ENCODE data around the gene COX15.
A peak's percentile ranks its signal among the peaks of the same experiment; 100 is the strongest.
"Not testable (repeated sequence)": the region's sequence is repeated elsewhere in the genome, so short reads cannot be mapped to it uniquely, and the experiment has no call there.

Gene COX15

GRCh38 chr10:99740260-99740659, 8.3 kb upstream of the COX15 start:
- peaks cover 72 to 86% of the 10 kb centered on the region in 2 experiments for H3K36me3 ChIP-seq (ENCODE audit: control insufficient read depth in 2 of 2, insufficient read depth in 1 of 2, low read length in 2 of 2)
- H3K4me1 ChIP-seq (ENCODE audit: control insufficient read depth, insufficient read depth, low read length): no peaks in the 10 kb centered on the region
- no peak overlapping the region for H3K27ac ChIP-seq (ENCODE audit: extremely low read depth, low read depth, low read length)
- TF ChIP-seq SETDB1 (IDR thresholded peaks at IDR 0.05; ENCODE audit: insufficient read length, low read length) (peak; percentile 96), HOXC10 (CRISPR knock-in tag; IDR thresholded peaks at IDR 0.05) (no peak), ZNF362 (tag by site-specific recombination; IDR thresholded peaks at IDR 0.05) (peak; percentile 59; the same call in 1 of the 2 replicates), PBX3 (CRISPR knock-in tag; IDR thresholded peaks at IDR 0.05) (no peak), ZNF558 (tag by site-specific recombination; IDR thresholded peaks at IDR 0.05) (peak; percentile 62; the same call in 1 of the 2 replicates), ZNF518A (tag by site-specific recombination; conservative IDR thresholded peaks at IDR 0.05; ENCODE audit: low read depth) (0 out of 2 replicates have a peak, but pooled peaks have one; percentile 25)
- ChIA-PET POLR2A (interaction anchor here (1.3 kb wide), 1 partner anchor 9 kb away, joined by 7 read pairs; the partner anchor contains the start of genes COX15 and CUTC), CTCF (interaction anchor here (2.9 kb wide), 1 partner anchor 8 kb away, joined by 9 read pairs; the partner anchor contains the start of genes COX15 and CUTC)
- H3K4me3 ChIP-seq (ENCODE audit: low read depth, low read length): no peak overlapping the region
- H3K9me3 ChIP-seq (ENCODE audit: control insufficient read depth, insufficient read depth, low read depth, low read length): no peaks in the 10 kb centered on the region

- not testable (repeated sequence) for H3K27ac ChIP-seq (ENCODE audit: extremely low read depth, low read depth, low read length); H3K4me1 ChIP-seq (ENCODE audit: control insufficient read depth, insufficient read depth, low read length); H3K9me3 ChIP-seq (ENCODE audit: control insufficient read depth, insufficient read depth, low read depth, low read length); H3K4me3 ChIP-seq (ENCODE audit: low read depth, low read length)
- CTCF ChIA-PET: interaction anchor here (1.5 kb wide), 1 partner anchor 111 kb away, joined by 3 read pairs; no protein-coding TSS in a partner anchor
- POLR2A ChIA-PET: interaction anchor here (0.7 kb wide), 2 partner anchors 267 to 326 kb away, joined by 3 to 9 read pairs; no protein-coding TSS in a partner anchor
- peaks cover 27 to 39% of the 10 kb centered on the region in 2 experiments for H3K36me3 ChIP-seq (ENCODE audit: control insufficient read depth in 2 of 2, insufficient read depth in 1 of 2, low read length in 2 of 2)
Observed at GRCh38 chr10:99734111-99734510, 2.2 kb upstream of the COX15 start.

- ChIA-PET POLR2A (interaction anchor here (0.7 to 2.7 kb wide), 3 partner anchors 10 to 327 kb away, joined by 3 to 13 read pairs (median 5); no protein-coding TSS in a partner anchor), CTCF (interaction anchor here (0.6 to 1.9 kb wide), 4 partner anchors 8 to 112 kb away, joined by 3 to 9 read pairs (median 4); no protein-coding TSS in a partner anchor)
- H3K27ac ChIP-seq (ENCODE audit: extremely low read depth, low read depth, low read length): no peak overlapping the region
- H3K36me3 ChIP-seq (ENCODE audit: control insufficient read depth in 2 of 2, insufficient read depth in 1 of 2, low read length in 2 of 2): peaks cover 21 to 39% of the 10 kb centered on the region in 2 experiments
- no peaks in the 10 kb centered on the region for H3K9me3 ChIP-seq (ENCODE audit: control insufficient read depth, insufficient read depth, low read depth, low read length)
- H3K4me1 ChIP-seq (ENCODE audit: control insufficient read depth, insufficient read depth, low read length): no peaks in the 10 kb centered on the region
- no peak overlapping the region for H3K4me3 ChIP-seq (ENCODE audit: low read depth, low read length)
- TF ChIP-seq ZNF366 (tag by site-specific recombination; conservative IDR thresholded peaks at IDR 0.05) (no peak), GLIS2 (tag by site-specific recombination; IDR thresholded peaks at IDR 0.05) (no peak), ZNF624 (tag by site-specific recombination; IDR thresholded peaks at IDR 0.05) (no peak), GLIS1 (tag by site-specific recombination; IDR thresholded peaks at IDR 0.05) (no peak), ZNF404 (tag by site-specific recombination; IDR thresholded peaks at IDR 0.05) (no peak), ZNF768 (tag by site-specific recombination; IDR thresholded peaks at IDR 0.05) (no peak), ZSCAN5A (tag by site-specific recombination; IDR thresholded peaks at IDR 0.05) (no peak), MEIS1 (CRISPR knock-in tag; IDR thresholded peaks at IDR 0.05; ENCODE audit: borderline replicate concordance) (no peak), ZNF138 (tag by site-specific recombination; IDR thresholded peaks at IDR 0.05; ENCODE audit: borderline replicate concordance) (no peak), ZNF561 (tag by site-specific recombination; IDR thresholded peaks at IDR 0.05; ENCODE audit: borderline replicate concordance) (no peak), ZNF148 (tag by site-specific recombination; IDR thresholded peaks at IDR 0.05; ENCODE audit: borderline replicate concordance) (no peak)
Observed at GRCh38 chr10:99733366-99733765, 1.4 kb upstream of the COX15 start.

Measured in HEK293 (cell line).